K562 (cell line): Measurements from ENCODE around the gene ATXN7. TPM values are rescaled to one million over a fixed set of nuclear protein-coding genes. Genes with fewer than 3 reads are reported as not detected.

ENCODE experiments used
- NFE2L1 ChIP-seq: fragments of 450-650 bp; IDR thresholded peaks from 2 replicates; pipeline ENCODE4 v1.6.1; 2016; ENCODE audit warnings: missing genetic modification characterization, low read depth, mild to moderate bottlenecking, missing compliant biosample characterization, moderate library complexity, borderline replicate concordance
- STAT5B ChIP-seq: fragments of 250-450 bp; sonication (Bioruptor Pico); IDR thresholded peaks from 2 replicates; pipeline ENCODE4 v1.8.0; 2021; ENCODE audit warnings: mild to moderate bottlenecking, inconsistent platforms
- TOE1 ChIP-seq, 2 experiments: fragments of 450-650 bp in 1 of 2; sonication (generic) in 1 of 2; formaldehyde crosslinking in 1 of 2; IDR thresholded peaks; 2 replicates each; pipeline versions ENCODE4 v1.7.1 to v1.8.0; 2016 to 2022; ENCODE audit warnings: borderline replicate concordance in 2 of 2, mild to moderate bottlenecking in 2 of 2, antibody characterized with exemption in 1 of 2, inconsistent platforms in 1 of 2, low read depth in 1 of 2, missing genetic modification reagents in 1 of 2, moderate library complexity in 1 of 2
- ZBTB2 ChIP-seq: fragments of 450-650 bp; IDR thresholded peaks from 2 replicates; pipeline ENCODE4 v1.6.1; 2016; ENCODE audit warnings: antibody characterized with exemption
- ZNF507 ChIP-seq: conservative IDR thresholded peaks from 2 replicates; pipeline ENCODE4 v1.6.1; 2017; ENCODE audit warnings: missing genetic modification characterization, missing compliant biosample characterization
- polyA plus RNA-seq, 8 experiments: library from polyadenylated mRNA; depleted of rRNA in 4 of 8; stranded (reverse) in 5 of 8; unstranded in 3 of 8; fragments of >200 nt; fragmentation: Nextera tagmentation in 2 of 8; fragmentation: Illumina TruSeq in 1 of 8; extraction: Ambion mirVana in 2 of 8; extraction: Trizol in 1 of 8; gene quantifications; 2 replicates each; pipeline versions ENCODE4 v1.2.1 to v1.2.3, GENCODE V29; 2011 to 2014; ENCODE audit warnings: inconsistent platforms in 1 of 8, missing spikeins in 1 of 8
- total RNA-seq, 7 experiments: library from RNA; depleted of rRNA in 6 of 7; stranded (reverse); fragments of >200 nt in 6 of 7; fragmentation: Illumina TruSeq in 2 of 7; extraction: Trizol in 2 of 7; gene quantifications; 2 replicates each; pipeline versions ENCODE4 v1.2.1 to v1.2.3, GENCODE V29; 2011 to 2021; ENCODE audit warnings: low replicate concordance in 1 of 7
- TF ChIP-seq, protein P1 (sequence below), 2 experiments: fragments of 450-650 bp in 1 of 2; sonication (generic) in 1 of 2; formaldehyde crosslinking in 1 of 2; IDR thresholded peaks; 2 replicates each; pipeline versions ENCODE4 v1.7.1 to v1.9.0; 2016 to 2022; ENCODE audit warnings: inconsistent platforms in 1 of 2, mild to moderate bottlenecking in 1 of 2, missing genetic modification reagents in 1 of 2
- TF ChIP-seq, protein P2 (sequence below): fragments of 450-650 bp; IDR thresholded peaks from 2 replicates; pipeline ENCODE4 v1.6.1; 2016
- TF ChIP-seq, protein P3 (sequence below): fragments of 250-450 bp; sonication (Bioruptor Pico); IDR thresholded peaks from 2 replicates; pipeline ENCODE4 v1.5.1; 2021; ENCODE audit warnings: mild to moderate bottlenecking
- TF ChIP-seq, protein P4 (sequence below): sonication (generic); formaldehyde crosslinking; IDR thresholded peaks from 2 replicates; pipeline ENCODE4 v1.8.0; 2023; ENCODE audit warnings: mild to moderate bottlenecking, missing genetic modification reagents

Gene ATXN7
- total and polyA plus RNA-seq, 9 of the 15 experiments (the other 6 are each of a cell fraction or from before 2014, with no cell fraction given) = 0.41 to 9.2 (median 6.7) TPM

- TF ChIP-seq, protein P1, sequence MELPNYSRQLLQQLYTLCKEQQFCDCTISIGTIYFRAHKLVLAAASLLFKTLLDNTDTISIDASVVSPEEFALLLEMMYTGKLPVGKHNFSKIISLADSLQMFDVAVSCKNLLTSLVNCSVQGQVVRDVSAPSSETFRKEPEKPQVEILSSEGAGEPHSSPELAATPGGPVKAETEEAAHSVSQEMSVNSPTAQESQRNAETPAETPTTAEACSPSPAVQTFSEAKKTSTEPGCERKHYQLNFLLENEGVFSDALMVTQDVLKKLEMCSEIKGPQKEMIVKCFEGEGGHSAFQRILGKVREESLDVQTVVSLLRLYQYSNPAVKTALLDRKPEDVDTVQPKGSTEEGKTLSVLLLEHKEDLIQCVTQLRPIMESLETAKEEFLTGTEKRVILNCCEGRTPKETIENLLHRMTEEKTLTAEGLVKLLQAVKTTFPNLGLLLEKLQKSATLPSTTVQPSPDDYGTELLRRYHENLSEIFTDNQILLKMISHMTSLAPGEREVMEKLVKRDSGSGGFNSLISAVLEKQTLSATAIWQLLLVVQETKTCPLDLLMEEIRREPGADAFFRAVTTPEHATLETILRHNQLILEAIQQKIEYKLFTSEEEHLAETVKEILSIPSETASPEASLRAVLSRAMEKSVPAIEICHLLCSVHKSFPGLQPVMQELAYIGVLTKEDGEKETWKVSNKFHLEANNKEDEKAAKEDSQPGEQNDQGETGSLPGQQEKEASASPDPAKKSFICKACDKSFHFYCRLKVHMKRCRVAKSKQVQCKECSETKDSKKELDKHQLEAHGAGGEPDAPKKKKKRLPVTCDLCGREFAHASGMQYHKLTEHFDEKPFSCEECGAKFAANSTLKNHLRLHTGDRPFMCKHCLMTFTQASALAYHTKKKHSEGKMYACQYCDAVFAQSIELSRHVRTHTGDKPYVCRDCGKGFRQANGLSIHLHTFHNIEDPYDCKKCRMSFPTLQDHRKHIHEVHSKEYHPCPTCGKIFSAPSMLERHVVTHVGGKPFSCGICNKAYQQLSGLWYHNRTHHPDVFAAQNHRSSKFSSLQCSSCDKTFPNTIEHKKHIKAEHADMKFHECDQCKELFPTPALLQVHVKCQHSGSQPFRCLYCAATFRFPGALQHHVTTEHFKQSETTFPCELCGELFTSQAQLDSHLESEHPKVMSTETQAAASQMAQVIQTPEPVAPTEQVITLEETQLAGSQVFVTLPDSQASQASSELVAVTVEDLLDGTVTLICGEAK (IDR thresholded peaks at IDR 0.05) = 0 out of 2 replicates have a peak, but pooled peaks have one; percentile 11
- TF ChIP-seq, protein P1 (CRISPR knock-in tag; IDR thresholded peaks at IDR 0.05) = no peak
- TF ChIP-seq, protein P2, sequence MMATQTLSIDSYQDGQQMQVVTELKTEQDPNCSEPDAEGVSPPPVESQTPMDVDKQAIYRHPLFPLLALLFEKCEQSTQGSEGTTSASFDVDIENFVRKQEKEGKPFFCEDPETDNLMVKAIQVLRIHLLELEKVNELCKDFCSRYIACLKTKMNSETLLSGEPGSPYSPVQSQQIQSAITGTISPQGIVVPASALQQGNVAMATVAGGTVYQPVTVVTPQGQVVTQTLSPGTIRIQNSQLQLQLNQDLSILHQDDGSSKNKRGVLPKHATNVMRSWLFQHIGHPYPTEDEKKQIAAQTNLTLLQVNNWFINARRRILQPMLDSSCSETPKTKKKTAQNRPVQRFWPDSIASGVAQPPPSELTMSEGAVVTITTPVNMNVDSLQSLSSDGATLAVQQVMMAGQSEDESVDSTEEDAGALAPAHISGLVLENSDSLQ = peak; percentile 39
- TF ChIP-seq ZNF507 (tag) (no peak), ZBTB2 (no peak), TOE1 (IDR thresholded peaks at IDR 0.05; ENCODE audit: borderline replicate concordance) (no peak), TOE1 (CRISPR knock-in tag; IDR thresholded peaks at IDR 0.05; ENCODE audit: borderline replicate concordance, low read depth) (no peak), NFE2L1 (tag) (no peak), STAT5B (CRISPR knock-in tag) (no peak)
- TF ChIP-seq, protein P3, sequence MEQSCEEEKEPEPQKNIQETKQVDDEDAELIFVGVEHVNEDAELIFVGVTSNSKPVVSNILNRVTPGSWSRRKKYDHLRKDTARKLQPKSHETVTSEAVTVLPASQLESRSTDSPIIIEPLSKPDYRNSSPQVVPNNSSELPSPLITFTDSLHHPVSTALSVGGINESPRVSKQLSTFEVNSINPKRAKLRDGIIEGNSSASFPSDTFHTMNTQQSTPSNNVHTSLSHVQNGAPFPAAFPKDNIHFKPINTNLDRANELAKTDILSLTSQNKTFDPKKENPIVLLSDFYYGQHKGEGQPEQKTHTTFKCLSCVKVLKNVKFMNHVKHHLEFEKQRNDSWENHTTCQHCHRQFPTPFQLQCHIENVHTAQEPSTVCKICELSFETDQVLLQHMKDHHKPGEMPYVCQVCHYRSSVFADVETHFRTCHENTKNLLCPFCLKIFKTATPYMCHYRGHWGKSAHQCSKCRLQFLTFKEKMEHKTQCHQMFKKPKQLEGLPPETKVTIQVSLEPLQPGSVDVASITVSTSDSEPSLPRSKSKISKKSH (CRISPR knock-in tag) = no peak
- TF ChIP-seq, protein P4, sequence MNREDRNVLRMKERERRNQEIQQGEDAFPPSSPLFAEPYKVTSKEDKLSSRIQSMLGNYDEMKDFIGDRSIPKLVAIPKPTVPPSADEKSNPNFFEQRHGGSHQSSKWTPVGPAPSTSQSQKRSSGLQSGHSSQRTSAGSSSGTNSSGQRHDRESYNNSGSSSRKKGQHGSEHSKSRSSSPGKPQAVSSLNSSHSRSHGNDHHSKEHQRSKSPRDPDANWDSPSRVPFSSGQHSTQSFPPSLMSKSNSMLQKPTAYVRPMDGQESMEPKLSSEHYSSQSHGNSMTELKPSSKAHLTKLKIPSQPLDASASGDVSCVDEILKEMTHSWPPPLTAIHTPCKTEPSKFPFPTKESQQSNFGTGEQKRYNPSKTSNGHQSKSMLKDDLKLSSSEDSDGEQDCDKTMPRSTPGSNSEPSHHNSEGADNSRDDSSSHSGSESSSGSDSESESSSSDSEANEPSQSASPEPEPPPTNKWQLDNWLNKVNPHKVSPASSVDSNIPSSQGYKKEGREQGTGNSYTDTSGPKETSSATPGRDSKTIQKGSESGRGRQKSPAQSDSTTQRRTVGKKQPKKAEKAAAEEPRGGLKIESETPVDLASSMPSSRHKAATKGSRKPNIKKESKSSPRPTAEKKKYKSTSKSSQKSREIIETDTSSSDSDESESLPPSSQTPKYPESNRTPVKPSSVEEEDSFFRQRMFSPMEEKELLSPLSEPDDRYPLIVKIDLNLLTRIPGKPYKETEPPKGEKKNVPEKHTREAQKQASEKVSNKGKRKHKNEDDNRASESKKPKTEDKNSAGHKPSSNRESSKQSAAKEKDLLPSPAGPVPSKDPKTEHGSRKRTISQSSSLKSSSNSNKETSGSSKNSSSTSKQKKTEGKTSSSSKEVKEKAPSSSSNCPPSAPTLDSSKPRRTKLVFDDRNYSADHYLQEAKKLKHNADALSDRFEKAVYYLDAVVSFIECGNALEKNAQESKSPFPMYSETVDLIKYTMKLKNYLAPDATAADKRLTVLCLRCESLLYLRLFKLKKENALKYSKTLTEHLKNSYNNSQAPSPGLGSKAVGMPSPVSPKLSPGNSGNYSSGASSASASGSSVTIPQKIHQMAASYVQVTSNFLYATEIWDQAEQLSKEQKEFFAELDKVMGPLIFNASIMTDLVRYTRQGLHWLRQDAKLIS (CRISPR knock-in tag) = no peak
Measured at GRCh38 chr3:63862804-63863149, 890 bp upstream of the ATXN7 start (continued).
